ENCODE results near the gene ABAT.
"Not testable (repeated sequence)": the region's sequence is repeated elsewhere in the genome, so short reads cannot be mapped to it uniquely, and the experiment has no call there.

The ABAT gene

GRCh38 chr16:8751481-8752311, 77.3 kb downstream of the ABAT start:
- no peak for DNase-seq

DNA sequence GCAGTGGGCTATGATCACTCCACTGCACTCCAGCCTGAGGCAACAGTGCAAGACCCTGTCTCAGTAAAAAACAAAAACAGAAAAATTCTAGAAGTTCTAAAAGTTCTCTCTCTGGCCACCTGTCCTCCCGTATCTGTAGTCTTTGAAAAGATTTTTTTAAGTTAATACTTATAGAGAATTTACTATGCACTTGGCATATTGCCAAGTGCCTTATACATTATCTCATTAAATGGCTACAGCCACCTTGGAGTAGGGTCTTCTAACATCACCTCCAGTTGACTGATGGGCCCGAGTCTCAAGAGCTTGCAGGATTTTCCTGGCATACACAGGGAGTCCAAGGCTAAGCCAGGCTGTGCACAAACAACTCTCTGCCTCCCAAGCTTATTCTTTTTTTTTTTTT, 78.3 kb downstream of the ABAT start:
- DNase-seq: no peak

- no peak for DNase-seq
These were observed 79.1 kb downstream of the ABAT start for GRCh38 chr16:8753416-8754054.

GRCh38 chr16:8756755-8757154, 82.3 kb downstream of the ABAT start:
- DNase-seq: no peak

DNA sequence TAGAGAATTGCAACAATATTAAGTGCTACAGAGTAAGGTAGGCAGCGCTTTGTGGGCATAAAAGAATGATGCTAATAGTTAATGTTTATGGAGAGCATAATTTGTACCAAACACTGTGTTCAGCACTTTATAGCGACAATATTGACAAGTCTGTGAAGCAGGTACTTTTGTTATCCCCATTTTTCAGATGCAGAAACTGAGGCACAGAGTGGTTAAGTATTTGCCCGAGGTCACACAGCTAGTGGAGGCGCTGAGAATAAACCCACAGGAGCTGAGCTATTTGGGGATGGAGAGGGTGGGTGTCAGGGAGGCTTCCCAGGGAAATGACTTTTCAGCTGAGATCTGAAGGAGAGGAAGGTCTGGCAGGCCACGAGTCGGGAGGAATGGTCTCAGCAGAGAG, 83.6 kb downstream of the ABAT start:
- DNase-seq: no peak

- DNase-seq: no peak
These were observed 85.6 kb downstream of the ABAT start for GRCh38 chr16:8760021-8760420.

DNA sequence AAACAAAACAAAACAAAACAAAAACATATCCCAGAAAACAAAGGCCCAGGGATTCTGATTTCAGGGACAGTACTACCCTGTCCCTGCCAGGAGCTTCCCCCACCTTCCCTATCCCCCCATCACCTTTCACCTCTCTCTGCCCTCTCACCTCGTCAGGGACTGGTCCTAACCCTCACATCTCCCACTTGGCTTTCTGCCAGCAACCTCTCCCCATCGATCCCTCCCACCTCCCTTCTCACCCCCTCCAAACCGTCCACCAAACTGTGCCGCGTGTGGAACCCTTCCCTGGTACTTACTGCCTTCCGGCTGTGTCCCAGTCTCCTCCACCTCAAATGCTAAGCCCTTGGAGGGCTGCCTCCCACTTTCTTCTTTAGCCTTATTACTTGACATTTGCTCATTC, 86.7 kb downstream of the ABAT start:
- no peak for DNase-seq

DNA sequence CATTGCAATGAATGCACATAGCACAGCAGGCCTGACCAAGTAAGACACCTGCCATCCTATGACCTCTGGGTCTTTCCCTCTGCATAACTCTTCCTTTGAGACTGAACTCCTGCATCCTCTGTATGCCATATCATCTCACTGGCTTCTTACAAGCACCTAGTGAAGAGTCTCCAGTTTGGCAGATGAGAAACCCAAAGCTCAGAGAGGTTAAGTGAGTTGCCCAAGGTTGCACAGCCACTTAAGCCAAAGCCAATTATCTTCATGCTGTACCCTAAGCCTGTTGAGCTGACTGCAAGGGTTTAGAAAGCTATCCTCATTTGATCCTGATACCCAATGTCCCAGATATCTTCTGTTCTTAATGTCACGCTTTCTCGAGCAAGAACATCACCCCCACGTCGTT, 87.8 kb downstream of the ABAT start:
- no peak for DNase-seq

DNA sequence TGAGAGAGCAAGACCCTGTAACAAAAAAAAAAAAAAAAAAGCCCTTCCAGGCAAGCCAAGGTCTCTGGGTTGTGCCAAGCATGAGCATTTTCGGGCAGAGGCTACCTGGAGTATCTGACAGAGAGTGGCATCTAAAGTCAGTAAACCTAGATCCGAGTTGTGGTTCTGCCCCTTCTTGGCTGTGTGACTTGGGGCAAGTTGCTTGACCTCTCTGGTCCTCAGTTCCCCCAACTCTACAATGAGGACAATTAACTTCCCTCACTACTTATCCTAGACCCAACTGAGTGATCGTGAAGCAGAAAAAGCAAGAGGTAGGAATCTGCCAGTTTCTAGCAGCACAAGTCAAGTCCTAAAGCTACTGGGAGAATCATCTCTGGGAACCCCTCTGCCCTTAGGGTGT, 88.7 kb downstream of the ABAT start:
- DNase-seq: no peak

DNA sequence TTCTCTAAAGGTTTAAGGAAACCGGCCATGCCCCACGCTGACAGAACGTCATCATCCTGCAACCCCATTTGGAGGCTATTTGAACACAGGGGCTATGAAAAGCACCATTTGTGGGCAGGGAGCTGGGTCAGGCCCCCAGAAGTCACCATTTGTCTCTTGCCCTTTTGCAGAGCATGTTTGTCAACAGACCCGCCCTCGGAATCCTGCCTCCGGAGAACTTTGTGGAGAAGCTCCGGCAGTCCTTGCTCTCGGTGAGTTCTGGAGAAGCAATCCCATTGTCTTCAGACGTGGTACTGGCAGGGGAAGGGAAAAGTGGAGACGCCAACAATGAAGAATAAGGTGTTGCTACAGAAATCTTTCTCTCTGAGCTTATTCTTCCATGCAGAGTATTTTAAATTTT, 89.5 kb downstream of the ABAT start:
- DNase-seq: no peak

- no peak for DNase-seq
These were observed 90.3 kb downstream of the ABAT start for GRCh38 chr16:8764525-8765250.

GRCh38 chr16:8767176-8767575, 92.8 kb downstream of the ABAT start:
- DNase-seq: no peak

DNA sequence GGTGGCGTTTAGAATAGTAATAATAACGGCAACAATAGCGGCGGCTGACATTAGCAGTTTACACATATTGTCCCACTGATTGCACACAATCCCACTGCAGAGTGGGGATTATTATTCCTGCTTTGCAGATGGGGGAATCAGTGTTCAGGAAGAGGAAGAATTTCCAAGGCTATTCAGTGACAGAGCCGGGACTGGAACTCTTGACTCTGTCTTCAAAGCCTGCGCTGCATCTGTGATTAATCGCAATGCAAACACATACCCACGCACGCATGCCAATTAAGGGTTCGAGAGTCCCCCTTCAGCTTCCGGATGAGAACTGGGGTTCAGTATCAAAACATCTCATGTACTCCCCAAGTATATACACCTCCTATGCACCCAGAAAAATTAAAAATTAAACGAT, 93.9 kb downstream of the ABAT start:
- no peak for DNase-seq

GRCh38 chr16:8768692-8769091, 94.3 kb downstream of the ABAT start:
- no peak for DNase-seq

DNA sequence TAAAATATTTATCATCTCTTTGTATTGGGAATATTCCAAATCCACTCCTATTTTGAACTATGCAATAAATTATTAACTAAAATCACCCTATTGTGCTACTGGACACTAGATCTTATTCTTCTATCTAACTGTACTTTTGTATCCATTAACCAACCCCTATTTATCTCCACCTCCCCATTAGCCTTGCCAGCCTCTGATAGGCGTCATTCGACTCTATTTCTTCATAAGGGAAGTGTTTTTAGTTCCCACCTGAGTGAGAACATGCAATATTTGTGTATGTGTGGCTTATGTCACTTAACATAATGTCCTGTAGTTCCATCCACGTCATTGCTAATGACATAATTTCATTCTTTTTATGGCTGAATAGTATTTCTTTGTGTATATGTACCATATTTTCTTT, 99.1 kb downstream of the ABAT start:
- DNase-seq: no peak

DNA sequence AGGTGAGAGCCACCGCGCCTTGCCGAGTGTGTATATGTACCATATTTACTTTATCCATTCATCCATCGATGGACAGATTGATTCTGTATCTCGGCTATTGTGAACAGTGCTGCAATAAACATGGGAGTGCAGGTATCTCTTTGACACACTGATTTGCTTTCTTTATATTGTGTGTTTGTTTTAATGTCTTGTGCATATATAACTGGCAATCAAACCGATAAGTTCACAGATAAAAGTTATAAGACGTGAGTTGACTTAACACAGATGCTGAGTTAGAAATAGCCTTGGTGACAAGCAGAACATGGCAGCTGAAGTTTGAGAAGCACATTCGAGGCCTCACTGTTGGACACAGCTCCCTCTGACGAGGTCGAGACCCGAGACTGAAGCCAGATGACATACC, 99.8 kb downstream of the ABAT start:
- no peak for DNase-seq

- no peak for DNase-seq
These were observed 100.9 kb downstream of the ABAT start for GRCh38 chr16:8775359-8775758.

GRCh38 chr16:8776129-8776584, 101.7 kb downstream of the ABAT start:
- no peak for DNase-seq

GRCh38 chr16:8777217-8777616, 102.8 kb downstream of the ABAT start:
- no peak for DNase-seq

- DNase-seq: no peak
These were observed 107.4 kb downstream of the ABAT start for GRCh38 chr16:8781797-8782196.

DNA sequence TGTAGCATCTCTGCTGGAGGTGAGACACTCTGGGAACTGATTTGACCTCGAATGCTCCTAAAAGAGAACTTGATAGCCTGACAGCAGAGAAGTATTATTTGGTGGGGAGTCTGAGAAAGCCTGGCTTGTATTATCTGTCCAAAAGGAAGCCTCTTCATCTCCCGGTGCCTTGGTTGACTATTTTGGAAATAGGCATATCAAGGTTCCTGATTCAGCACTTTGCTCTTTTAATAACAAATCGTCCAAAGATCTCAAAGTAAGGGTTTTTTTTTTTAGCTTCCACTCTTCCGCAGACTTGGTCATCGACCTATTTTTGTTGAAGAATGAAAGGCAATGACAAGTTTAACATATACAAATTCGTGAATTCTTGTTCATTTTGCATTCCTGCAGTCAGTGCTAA, 108.3 kb downstream of the ABAT start:
- no peak for DNase-seq

DNA sequence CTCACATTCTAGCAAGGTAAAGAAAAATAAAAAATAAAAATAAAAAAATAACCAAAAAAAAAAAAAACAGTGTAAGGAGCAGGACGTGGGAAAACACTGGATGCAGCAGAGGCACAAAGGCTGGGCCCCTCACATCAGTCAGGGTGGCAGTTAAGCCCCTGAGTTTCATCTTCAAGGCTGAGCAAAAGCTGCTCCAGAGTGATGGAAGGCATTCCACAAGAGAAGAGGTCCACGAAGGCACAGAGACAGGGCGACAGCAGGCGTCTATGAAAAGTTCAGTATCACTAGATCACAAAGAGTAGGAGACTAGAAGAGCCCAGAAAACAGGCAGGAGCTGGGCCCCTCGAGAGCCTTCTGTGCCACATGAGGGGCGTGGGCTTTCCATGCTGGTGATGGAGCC, 111.0 kb downstream of the ABAT start:
- no peak for DNase-seq

GRCh38 chr16:8786316-8786715, 111.9 kb downstream of the ABAT start:
- DNase-seq: not testable (repeated sequence)

Data from T-helper 1 cell (primary cell).